Bronchial epithelial cell (primary cell): ENCODE measurements around the gene NLRX1. TPM values are rescaled to one million over a fixed set of nuclear protein-coding genes. Genes with fewer than 3 reads are reported as not detected.

Experiments
- DNase-seq: peaks from one replicate; pipeline ENCODE4 v3.0.0-alpha.2; 2010; ENCODE audit warnings: low read depth
- FAIRE-seq: peaks from 2 replicates; lab custom pipeline; 2011; peaks lifted over from hg19 to GRCh38; lab: Jason Lieb, UNC
- H3K27me3 ChIP-seq: 2 replicates; pipeline ENCODE4 v1.5.1; 2011; ENCODE audit warnings: low read length; ENCODE audit not compliant: control insufficient read depth, insufficient read depth
- H3K36me3 ChIP-seq: 2 replicates; pipeline ENCODE4 v1.5.1; 2011; ENCODE audit warnings: low read length; ENCODE audit not compliant: control insufficient read depth, insufficient read depth
- H3K4me3 ChIP-seq: 2 replicates; pipeline ENCODE4 v1.5.1; 2011; ENCODE audit warnings: mild to moderate bottlenecking, low read depth, low read length, control low read depth
- total RNA-seq: library from RNA; depleted of rRNA; stranded (reverse); fragments of >200 nt; gene quantifications from 2 replicates; pipeline ENCODE4 v1.2.1, GENCODE V29; 2014
- TF ChIP-seq, protein P1 (sequence below): IDR thresholded peaks from 2 replicates; pipeline ENCODE4 v1.5.1; 2011; ENCODE audit warnings: mild to moderate bottlenecking, moderate library complexity, low read length, control low read depth, inconsistent platforms; ENCODE audit not compliant: insufficient read depth, severe bottlenecking

NLRX1 gene
- total RNA-seq, 1 donor from 2014 or later, result 13.7 TPM

DNA sequence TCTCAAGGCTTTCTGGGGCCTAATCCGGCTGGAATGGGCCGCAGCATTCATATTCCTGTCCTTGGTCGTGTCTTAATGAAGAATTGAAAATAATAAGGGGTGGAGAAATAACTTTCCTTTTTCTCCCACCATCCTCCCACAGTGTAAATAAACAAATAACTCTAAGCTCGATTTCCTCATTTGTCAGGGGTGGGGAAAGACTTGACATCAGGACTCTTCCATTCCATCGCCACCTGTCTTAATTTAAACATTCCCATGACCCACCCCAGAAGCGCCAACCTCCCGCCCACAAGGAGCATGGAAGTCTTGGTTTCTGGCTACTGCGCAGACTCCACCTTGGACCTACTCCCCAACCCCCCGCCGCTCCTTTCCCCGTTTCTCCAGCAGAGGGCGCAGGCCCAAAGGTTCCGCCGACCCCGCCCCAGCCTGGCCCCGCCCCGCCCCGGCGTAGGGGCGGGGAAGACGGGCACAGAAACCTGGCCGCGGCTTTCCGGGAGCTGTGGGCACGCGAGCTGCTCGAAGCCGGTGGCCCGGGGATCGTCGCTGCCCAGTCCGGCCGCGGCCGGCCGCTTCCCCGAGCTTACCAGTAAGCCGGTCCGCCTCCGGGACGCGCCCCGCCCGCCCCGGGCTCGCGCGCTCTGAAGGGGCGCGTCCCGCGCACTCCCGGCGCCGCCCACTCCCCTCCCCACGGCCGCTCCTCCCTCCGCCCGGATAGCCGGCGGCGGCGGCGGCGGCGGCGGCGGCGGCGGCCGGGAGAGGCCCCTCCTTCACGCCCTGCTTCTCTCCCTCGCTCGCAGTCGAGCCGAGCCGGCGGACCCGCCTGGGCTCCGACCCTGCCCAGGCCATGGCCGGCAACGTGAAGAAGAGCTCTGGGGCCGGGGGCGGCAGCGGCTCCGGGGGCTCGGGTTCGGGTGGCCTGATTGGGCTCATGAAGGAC lies 37.3 kb downstream of the NLRX1 start, which contains the start of gene CBL:
TSS of gene CBL (plus strand) at position 766 of the 937 bp plus-strand sequence. CDS start at position 845, 79 bp downstream.
- peak within 1 kb of the TSS; percentile 91 for H3K4me3 ChIP-seq
- TF ChIP-seq, protein P1, sequence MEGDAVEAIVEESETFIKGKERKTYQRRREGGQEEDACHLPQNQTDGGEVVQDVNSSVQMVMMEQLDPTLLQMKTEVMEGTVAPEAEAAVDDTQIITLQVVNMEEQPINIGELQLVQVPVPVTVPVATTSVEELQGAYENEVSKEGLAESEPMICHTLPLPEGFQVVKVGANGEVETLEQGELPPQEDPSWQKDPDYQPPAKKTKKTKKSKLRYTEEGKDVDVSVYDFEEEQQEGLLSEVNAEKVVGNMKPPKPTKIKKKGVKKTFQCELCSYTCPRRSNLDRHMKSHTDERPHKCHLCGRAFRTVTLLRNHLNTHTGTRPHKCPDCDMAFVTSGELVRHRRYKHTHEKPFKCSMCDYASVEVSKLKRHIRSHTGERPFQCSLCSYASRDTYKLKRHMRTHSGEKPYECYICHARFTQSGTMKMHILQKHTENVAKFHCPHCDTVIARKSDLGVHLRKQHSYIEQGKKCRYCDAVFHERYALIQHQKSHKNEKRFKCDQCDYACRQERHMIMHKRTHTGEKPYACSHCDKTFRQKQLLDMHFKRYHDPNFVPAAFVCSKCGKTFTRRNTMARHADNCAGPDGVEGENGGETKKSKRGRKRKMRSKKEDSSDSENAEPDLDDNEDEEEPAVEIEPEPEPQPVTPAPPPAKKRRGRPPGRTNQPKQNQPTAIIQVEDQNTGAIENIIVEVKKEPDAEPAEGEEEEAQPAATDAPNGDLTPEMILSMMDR, result peak; percentile 90
- DNase-seq (peak; percentile 76), FAIRE-seq (no peak)
- H3K27me3 ChIP-seq, result no peaks in the 10 kb centered on the region
- no peaks in the 10 kb centered on the region for H3K36me3 ChIP-seq

DNA sequence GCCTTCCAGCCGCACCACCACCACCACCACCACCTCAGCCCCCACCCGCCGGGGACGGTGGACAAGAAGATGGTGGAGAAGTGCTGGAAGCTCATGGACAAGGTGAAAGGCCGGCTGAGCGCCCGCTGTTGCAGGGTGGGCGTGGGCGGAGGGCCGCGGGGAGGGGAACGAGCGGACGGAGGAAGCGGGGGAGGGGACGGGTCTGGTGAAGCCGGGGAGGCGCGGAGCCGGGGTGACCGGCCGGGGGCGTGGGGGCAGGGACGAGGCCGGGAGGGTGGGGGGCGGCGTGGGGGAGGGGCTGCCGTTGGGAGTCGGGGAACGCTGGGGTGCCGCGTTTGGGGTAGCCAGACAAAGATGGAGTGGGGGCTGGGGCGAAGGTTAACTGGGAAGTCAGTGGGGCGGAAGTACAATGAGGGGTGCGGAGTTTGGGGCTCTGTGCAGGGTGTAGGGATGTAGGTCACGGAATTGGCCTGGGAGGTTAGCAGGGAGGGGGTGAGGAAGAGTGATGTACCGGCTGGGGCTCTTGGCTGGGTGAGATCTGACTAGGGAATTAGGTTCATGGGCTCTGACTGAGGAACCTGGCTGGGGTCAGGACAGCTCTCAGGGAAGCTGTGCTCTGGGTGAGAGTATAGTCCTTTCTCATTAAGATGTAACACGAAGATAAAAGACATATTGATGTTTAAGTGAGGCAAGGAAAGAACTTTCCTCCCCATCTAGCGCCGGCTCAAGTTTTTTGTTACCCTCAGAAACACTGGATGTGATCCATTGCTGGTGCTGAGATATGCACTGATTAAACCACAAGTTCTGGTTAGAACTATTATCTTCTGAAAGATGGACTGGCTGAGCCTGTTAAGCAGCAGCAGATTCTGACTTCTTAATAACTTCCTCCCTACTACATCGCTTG lies 38.2 kb downstream of the NLRX1 start:
- FAIRE-seq (no peak), DNase-seq (peak; percentile 23)
- peak overlapping the region; percentile 91 for H3K4me3 ChIP-seq

DNA sequence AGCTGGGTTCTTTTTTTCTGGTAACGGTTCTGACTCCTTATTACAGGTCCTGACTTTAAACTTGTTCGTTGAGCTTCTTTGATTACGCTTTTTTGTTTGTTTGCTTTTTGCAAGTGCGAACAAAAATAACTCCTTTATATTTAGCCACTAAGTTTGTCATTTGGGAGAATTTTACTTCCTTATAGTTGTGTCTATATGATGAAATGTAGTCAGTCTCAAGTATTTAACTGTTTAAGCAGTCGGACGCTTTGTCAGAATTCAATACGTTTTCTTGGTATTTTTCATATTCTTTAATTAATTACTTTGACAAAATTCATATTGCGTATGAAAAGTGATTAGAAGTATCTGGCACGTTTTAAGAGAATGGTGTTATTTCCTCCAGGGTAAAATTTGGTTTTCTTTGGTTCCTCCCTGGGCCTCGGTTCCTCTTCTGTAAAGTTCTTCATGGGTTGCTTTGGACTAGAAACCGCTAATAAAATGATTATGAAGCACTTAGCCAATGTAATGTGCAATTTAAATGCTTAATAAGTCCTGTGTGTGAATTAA lies 39.0 kb downstream of the NLRX1 start:
- TF ChIP-seq, protein P1, result no peak
- no peaks in the 10 kb centered on the region for H3K36me3 ChIP-seq
- no peak for FAIRE-seq
- H3K27me3 ChIP-seq, result no peaks in the 10 kb centered on the region
- H3K4me3 ChIP-seq, result peak overlapping the region; percentile 91
- DNase-seq, result no peak

More for the DNA sequence above, 38.2 kb downstream of the NLRX1 start:
- Histone ChIP-seq H3K36me3 (no peaks in the 10 kb centered on the region), H3K27me3 (no peaks in the 10 kb centered on the region)
- TF ChIP-seq, protein P1, result no peak

DNA sequence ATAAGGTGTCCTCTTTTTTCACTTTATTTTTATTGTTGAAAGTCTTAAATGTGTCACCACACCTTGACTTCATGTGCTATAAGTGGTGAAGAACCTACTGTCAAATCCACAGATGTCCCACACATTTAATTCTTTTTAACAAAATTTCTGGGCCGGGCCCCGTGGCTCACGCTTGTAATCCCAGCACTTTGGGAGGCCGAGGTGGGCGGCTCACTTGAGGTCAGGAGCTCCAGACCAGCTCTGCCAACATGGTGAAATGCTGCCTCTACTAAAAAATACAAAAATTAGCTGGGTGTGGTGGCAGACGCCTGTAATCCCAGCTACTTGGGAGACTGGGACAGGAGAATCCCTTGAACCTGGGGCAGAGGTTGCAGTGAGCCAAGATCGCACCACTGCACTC lies 40.7 kb downstream of the NLRX1 start:
- Histone ChIP-seq H3K36me3 (no peaks in the 10 kb centered on the region), H3K27me3 (no peaks in the 10 kb centered on the region), H3K4me3 (no peak overlapping the region)
- FAIRE-seq, result no peak
- TF ChIP-seq, protein P1, result no peak
- no peak for DNase-seq

DNA sequence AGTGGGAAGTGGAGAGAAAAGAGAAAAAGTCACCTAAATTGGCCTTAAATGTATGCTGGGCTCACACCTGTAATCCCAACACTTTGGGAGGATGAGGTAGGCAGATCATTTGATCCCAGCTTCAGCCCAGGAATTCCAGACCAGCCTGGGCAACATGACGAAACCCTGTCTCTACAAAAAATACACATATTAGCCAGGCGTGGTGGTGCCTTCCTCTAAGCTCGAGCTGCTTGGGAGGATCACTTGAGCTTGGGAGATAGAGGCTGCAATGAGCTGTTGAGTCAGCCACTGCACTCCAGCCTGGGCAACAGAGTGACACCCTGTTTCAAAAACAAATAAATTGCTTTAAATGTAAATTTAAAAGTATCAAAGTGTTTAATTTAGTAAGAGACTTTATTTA lies 41.5 kb downstream of the NLRX1 start:
- Histone ChIP-seq H3K4me3 (no peak overlapping the region), H3K27me3 (no peaks in the 10 kb centered on the region), H3K36me3 (no peaks in the 10 kb centered on the region)
- DNase-seq (peak; percentile 26), FAIRE-seq (no peak)
- TF ChIP-seq, protein P1, result no peak
